ENCODE results near the gene CCNF.
A peak's percentile ranks its signal among the peaks of the same experiment; 100 is the strongest.
"Not testable (repeated sequence)": the region's sequence is repeated elsewhere in the genome, so short reads cannot be mapped to it uniquely, and the experiment has no call there.

The CCNF gene

DNA sequence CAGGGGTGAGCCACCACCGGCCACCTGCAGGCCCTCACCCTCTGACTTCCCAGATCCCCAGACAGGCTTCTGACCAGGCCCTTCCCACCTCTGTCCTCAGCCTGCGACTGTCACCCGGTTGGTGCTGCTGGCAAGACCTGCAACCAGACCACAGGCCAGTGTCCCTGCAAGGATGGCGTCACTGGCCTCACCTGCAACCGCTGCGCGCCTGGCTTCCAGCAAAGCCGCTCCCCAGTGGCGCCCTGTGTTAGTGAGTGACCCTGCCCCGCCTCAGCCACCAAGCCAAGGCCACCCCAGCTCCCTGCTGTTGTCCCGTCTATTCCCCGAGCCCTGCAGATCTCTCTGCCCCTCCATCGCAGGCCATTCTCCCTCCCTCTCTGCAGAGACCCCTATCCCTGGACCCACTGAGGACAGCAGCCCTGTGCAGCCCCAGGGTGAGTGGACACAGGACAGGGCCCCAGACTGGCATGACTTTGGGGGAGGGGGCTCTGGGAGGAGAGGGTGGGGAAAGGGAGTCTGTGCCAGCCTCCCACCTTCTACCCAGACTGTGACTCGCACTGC, 43.7 kb downstream of the CCNF start:
- no peak for DNase-seq

DNA sequence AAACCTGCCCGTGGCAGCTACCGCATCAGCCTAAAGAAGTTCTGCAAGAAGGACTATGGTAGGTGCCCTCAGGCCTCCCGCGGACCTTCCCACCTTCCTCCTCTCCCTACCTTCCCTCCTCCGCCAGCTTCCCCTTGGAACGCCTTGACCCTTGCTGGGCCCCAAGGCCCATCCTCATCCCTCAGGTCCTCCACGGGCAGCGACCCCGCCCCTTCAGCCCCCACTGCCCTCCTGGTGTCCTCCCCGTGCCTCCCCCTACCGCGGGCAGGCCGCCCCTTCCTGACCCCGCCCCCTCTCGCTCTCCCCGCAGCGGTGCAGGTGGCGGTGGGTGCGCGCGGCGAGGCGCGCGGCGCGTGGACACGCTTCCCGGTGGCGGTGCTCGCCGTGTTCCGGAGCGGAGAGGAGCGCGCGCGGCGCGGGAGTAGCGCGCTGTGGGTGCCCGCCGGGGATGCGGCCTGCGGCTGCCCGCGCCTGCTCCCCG, 44.2 kb downstream of the CCNF start:
- no peak for DNase-seq

DNA sequence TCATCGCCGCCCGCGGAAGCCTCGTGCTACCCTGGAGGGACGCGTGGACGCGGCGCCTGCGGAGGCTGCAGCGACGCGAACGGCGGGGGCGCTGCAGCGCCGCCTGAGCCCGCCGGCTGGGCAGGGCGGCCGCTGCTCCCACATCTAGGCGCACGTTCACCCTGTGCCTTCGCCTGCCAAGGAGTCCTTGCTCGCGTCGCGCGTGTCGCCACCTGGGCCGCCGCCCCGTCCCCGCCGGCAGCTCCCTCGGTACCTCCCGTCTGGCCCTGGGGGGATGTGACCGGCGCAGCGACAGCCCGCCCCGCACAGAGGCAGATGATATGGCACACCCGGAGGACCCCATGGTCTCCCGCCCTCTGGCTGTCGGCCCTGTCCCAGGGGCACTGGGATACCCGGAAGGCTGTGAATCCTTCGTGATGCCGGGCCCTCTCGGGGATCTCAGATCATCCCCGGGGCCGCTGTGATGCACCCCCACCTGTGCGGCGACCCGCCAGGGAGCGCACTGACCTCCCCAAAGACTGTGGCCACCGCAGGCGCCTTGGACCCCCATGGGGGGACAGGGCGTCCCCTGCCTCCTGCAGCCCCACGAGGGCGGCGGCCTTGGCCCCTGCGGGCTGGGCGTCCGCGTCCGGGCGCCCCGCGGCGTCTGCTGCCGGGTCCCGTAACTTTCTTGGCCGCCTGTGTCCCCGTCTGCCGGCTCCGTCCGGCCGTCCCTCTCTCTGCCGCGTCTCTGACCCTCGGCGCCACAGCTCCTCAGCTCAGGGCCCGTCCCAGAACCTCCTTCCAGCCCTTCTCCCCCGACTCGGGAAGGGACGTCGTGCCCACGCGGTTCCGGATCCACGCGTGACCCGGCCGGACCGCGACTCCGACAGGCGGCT, 45.0 kb downstream of the CCNF start:
- peak; percentile 64 to 87 (median 78) for DNase-seq

DNA sequence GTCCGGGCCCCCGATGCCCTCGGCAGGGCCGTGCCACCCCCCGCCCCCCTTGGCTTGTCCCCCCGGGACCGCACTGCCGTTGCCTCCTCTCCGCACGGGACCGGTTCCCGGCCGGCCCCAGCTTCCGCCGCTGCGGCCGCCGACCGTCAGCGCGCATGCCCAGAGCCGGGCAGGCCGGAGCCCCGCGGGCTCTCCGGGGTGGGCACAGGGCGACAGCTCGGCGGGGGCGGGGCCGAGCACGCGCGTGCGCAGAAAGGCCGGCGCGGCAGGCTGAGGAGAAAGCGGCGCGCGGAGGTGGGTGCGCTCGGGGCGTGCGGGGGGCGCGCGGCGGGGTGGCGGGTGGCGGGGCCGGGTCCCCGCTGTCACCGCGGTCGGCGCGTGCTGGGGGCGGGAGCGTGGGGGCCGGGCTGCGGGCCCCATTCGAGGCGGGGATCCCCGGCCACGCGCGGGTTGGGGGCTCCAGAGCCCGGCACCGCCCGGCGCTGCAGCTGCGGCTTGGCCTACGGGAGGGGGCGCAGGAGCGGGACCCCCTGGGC, 45.7 kb downstream of the CCNF start, which contains the start of gene TBC1D24:
TBC1D24 (plus strand) TSS at position 251 of the 536 bp plus-strand sequence. CDS start 21,022 bp downstream, outside the sequence.
- peak; percentile 90 to 96 (median 95) for DNase-seq

DNA sequence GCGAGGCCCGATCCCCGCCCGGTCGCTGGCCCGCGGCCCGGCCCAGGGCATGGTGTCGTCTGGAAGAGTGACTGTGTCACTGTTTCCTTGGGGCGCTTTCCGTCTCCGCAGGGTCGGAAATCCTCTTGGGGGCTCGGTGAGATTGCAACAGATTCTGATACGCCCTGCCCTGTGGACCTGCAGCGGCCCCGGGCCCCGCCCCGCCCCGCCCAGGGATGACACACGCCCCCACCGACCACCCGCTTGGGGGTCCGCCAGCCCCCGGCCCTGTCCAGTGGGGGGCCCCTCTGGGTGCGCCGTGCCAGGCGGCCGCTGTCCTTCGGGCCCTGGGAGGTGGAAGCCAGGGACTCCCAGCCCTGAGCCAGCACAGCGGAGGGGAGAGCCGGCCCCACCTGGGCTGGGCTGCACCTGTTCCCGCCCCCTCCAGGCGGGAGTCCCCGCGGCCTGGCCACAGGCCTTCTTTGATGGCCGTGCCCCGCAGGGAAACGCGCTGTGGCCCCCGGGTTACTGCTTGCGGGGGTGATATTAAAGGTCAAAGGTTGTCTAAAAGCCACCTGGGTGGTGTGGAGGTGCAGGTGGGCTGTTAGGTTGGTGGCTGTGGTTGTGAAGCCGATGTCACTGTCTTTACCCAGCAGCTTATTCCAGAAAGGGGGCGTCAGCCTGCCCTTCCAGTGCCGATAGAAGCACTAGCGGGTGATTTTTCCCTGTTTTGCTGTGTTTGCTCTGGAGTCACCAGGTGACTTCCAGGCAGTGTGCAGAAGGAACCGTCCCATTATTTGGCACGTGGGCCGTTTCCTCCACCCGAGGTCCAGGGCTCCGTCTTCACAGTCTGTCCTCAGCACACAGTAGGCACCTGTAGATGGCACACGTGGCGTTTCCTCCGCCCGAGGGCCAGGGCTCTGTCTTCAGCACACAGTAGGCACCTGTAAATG, 46.4 kb downstream of the CCNF start:
- DNase-seq = peak in 1 of 3 donors; percentile 50

DNA sequence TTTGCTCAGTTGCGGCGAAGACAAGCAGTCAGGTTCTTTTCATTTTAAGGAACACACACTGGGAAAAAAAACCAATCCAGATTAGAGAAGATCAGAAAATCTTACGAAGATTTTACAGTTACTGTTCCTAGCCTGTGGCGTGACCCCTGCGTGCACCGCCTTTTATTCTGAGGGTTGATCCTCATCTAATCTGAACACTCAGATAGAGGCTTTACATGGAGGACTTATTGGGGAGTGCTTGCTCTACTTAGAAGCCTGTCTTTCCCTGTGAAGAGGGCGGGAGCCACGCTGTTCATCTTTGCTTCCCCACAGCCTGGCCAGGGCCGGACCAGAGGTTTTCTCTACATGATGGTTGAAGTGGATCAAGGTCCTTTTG, 47.1 kb downstream of the CCNF start:
- DNase-seq = no peak

DNA sequence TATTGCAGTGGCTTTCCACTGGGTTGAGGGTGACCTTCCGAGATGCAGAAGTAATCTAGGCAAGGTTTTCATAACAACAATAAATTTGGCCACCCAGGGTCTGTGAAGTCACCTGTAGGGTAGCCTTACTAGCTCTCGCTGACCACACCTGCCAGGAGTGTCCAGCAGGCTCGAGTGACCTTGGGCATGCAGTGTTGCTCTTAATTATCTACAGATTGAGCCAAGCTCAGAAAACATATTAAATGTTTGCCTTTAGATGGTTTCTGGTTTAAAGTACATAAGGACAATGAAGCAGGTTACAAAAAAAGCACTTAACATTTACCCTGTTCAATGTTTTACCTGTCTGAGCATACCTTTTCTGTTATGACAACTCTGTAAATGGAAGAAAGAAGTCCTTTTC, 47.5 kb downstream of the CCNF start:
- no peak for DNase-seq

DNA sequence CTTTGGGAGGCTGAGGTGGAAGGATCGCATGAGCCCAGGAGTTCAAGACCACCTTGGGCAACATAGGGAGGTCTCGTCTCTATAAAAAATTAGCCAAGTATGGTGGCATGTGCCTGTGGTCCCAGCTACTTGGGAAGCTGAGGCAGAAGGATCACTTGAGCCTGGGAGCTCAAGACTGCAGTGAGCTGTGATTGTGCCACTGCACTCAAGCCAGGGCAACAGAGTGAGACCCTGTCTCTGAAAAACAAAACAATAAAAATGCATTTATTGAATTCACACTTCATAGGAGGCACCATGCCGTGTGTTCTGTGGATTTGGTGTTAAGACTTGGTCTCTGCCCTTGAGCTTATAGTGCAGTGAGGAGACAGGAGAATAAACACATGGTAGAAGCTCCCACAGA, 48.1 kb downstream of the CCNF start:
- no peak for DNase-seq

DNA sequence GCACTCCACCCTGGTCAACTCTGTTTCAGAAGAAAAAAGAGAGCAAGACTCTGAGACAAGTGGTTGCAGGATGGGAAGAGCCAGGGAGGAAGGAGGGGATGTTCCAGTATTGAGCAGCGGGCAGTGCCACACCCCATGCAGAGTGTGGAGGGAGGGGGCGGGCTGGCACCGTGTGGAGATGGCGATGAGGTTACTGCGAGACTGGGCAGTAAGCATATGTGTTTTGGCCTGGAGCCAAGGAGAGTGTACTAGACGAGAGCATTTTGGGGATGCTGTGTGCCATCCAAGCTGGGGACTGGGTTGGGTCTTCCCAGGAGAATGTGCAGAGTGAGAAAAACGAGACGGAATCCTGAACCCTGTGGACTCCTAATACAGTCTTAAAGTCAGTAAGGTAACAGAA, 49.0 kb downstream of the CCNF start:
- no peak for DNase-seq

DNA sequence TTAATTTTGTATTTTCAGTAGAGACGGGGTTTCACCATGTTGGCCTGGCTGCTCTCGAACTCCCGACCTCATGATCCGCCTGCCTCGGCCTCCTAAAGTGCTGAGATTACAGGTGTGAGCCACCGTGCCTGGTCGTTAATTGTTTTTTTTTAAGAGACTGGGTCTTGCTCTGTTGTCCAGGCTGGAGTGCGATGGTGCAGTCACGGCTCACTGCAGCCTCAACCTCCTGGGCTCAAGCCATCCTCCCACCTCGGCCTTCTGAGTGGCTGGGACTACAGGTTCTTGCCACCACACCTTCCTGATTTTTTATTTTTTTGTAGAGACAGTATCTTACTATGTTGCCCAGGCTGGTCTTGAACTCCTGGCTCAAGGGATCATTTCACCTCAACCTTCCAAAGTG, 50.7 kb downstream of the CCNF start:
- DNase-seq = not testable (repeated sequence)

DNA sequence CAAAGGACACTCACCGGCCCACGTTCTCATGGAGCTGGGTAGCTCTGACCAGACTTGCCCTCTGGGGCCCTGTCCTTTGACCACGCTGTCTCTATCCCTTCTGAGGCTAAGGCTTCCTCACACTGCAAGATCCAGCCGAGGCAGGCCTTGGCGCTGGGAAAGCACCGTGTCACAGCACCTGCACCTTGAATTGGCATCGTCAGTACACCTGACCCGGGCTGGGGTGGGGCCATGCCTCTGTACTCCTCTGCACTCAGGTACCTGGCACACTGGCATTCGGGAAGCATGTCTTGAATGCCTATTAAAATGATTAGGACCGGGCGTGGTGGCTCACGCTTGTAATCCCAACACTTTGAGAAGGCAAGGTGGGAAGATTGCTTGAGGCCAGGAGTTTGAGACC, 51.7 kb downstream of the CCNF start:
- no peak for DNase-seq

DNA sequence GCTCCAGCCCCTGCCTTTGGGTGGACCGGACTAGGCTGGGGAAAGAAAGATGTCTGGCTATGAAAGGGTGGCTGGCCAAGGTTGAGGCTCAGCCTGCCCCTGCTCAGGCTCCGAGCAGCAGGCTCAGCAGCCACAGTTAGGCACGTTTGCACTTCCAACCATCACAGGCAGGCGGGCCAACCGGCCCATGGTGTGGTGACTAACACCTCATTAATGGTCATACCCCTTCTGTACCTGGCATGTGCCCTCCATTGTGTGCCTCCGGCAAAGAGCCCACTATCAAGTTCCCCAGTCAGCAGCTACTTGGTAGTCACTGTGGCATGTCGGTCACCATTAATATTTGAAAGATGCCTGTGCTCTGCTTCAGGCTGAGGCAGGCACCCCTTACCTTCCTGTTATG, 52.4 kb downstream of the CCNF start:
- DNase-seq = no peak

DNA sequence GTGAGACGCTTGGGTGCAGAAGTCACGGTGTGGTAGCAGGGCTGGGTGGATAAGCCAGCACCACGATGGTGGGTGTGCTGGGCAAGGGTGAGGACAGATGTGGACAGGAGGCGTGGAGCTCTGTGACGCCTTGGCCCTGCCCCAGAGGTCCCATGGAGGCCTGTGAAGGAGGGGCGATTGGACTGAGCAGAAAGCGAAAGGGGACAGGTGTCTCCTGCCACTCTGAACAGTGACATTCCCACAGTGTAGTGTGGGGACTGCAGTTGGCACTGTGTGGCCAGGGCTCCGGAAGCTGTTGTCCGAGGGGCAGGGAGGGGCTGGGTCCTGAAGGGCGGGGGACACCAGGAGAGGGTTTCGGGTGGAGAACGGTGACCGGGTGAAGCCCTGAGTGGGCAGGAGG, 53.0 kb downstream of the CCNF start:
- no peak for DNase-seq

DNA sequence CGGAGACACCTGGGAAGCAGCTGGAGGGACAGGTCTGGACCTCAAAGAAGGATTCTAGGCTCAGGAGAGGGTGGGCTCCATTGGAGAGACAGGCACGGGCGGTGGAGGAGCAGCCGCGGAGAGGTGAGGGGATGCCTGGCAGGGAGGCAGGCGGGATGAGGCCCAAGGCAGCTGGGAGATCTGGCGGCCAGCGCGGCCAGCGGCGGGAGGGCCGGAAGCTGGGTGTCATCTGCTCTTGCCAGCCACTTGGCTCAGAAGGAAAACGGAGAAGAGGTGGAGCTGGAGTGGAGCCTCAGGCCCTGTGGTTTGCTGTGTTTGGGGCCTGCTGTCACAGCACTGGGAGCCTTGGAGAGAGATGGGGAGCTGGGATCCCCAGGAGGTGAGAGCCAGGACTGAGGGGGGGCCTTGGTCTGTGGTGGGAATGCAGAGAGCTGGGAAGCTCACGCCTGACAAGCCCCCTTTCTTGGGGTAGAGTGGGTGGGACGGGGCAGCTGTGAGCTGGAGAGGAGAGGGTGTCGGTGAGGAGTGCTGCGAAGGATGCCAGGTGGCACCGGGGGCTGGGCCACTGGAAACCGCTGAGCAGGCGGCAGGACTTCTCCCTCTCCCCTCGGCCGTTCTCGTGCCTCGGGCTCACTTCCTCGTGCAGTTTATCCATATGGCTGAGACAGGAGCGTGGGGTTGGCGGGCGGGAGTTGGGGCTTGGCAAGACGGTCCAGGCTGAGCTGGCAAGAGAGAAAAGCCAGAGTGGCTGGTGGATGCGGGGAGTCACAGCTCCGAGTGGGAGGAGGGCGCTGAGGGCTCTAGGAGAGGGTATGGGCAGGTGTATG, 53.7 kb downstream of the CCNF start:
- peak; percentile 55 to 73 (median 67) for DNase-seq

DNA sequence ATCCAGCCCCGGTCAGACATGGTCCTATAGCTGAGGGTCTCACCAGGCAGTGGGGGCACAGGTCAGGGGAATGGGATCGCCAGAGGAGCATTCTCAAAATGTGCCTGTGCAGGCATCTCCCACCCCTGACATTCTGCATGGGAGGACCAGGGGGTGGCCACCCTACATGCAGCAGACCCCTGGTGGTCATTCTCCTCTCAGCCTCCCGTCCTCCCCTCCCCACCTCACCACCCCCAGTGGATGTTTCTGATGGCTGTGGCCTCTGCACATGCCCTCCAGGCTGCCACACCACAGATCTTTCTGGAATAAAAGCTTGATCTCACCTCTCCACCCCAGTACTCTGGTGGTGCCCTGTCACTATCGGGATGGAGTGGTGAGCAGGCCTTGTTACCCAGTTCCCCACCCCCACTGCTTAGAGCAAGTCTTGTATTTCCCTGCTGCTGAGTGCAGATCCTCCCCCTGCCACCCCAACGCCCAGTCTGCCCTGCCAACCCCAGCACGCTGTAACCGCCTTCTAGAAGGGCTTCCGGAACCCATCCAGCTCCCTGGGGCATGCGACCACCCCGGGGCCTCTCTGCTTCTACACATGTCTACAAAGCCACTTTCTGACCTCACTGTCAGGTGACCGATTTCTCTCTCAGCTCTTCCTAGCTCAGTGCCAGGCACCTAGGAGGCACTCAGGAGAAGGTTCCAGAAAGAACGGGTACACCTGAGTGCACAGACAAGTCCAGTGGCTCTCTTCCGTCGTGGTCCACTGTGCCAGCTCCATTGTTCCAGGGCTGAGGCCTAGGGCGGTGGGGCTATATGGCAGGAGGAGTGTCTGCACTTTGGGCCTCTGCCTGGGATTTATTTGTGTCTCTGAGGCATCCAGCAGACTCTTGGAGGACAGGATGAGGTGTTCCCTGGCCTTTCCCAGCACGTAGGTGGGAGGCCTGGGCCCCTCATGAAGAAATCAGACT, 55.0 kb downstream of the CCNF start:
- DNase-seq = no peak

DNA sequence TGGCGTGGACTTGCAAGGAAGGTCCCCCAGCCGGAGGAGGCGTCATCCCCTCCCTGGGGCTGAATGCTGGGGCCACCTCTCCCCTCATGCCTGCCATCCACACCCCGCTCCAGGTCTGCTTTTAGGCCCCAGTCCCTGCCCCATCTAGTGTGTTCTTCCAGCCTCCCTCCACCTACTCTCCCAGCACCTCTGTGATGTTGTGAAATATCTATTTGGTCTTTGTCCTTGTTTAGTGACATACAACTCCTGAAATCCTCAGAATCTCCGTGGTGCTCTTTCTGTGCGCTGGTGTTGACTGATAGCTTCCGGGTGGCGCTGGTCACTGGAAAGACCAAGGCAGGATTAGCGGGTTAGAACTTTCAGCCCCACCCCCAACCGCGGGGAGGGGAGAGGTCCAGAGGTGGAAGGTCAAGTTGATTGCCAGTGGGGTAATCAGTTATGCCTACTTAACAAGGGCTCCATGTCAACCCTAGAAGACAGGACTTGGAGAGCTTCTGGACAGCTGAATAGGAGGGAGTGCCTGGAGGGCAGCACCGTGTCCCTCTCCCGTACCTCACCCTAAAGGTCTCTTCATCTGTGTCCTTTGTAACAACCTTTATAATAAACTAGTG, 55.8 kb downstream of the CCNF start:
- DNase-seq = no peak

DNA sequence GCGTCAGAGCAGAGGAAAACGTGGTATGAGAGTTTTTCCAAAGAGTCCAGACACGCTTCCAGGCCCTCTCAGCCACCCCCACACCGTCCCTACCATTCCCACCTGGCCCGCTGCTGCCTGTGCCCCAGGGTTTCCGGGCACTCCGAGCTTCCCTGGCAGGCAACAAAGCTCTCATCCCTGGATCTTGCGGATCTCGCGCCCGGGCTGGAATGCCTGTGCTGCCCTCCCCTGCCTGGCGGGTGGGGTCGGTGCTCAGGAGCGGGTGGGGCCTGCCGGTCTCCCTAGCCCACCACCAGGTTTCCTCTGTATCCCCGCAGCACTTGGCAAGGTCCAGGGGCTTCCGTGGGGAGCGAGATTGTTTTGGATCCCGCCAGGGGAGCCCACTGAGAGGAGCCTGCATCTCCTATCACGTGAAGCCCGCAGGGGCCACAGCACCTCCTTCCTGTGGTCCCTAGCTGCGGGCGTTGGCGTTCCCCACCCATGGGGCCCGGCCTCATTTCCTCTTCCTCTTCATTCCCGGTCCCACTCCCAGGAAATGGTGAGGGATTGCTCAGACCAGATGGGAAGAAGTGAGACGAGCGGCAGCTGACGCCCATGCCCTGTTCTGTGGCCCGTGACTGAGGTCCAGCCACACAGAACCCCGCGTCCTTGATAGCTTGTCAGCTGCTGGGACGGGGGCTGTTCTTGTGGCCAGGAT, 56.7 kb downstream of the CCNF start:
- no peak for DNase-seq

DNA sequence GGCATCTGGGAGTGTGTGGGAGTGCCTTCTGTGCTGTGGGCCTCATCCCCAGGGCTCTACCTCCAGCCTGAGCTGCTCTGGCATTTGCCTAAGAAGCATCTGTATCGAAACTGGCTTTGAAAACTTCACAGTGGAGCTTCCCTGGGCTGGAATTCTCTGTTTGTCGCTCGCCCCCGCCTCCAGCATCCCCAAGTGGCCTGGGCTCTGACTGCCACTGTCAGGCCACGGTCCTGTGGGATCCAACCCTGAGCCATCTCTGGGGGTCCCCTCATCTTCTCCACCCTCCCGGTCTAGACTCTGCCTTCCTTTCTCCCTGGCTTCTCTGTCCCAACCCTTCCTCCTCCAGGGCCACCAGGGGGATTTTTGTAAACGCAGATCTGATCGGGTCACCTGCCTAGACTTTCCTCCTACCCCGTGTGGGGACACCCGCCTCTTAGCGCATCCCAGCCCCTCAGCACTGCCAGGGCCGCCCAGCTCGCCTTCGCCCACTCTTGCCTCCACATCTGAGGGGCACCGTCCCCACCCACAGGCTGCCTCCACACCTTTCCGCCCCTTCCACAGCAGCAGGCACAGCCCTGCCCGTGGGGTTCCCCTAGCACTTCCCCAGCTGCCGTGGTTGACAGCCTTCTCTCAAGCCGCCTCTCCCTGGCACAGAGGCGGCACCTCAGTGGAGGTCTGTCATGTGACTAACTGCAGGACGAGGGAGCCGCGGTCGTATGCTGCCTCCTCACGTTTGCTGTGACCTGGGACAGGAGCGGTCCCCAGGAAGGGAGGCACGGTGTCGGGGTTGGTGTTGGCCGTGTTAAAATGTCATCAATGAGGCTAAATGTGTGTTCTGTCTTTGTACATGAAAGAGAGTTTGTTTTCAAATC, 57.6 kb downstream of the CCNF start:
- peak; percentile 79 to 87 (median 80) for DNase-seq

DNA sequence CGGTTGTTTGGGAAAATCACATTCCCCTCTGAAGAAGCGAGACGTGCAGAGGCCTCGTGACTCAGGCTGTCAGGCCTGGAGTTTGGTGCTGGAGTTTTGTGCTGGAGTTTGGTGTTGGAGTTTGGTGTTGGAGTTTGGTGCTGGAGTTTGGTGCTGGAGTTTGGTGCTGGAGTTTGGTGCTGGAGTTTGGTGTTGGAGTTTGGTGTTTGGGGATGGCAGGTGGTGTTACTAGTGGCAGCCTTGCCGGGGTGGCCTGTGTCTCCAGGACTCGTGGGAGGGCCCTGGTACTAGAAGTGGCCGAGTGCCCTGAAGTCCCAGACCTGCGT, 58.2 kb downstream of the CCNF start:
- DNase-seq = no peak

Data from suppressor macrophage treated with lipopolysaccharide for 1 hour (primary cell).